GM18951 (cell line): ENCODE results near the gene CYTH4.

Experiments used
- POLR2A ChIP-seq: IDR thresholded peaks from 4 replicates; pipeline ENCODE4 v1.6.1; 2011; ENCODE audit warnings: mild to moderate bottlenecking; ENCODE audit not compliant: insufficient read length, insufficient read depth; ENCODE audit errors: extremely low read depth
- in situ Hi-C: fragments of 300-500 bp; cut with MboI; formaldehyde crosslinking; loops from one replicate; pipeline ENCODE4 v1.12.0; 2022; ENCODE audit warnings: low sequenced_read_pairs, mixed read lengths, inconsistent platforms; ENCODE audit not compliant: unreplicated experiment

CYTH4 gene

GRCh38 chr22:37309211-37310074 is 27.1 kb downstream of the CYTH4 start:
- in situ Hi-C loops = loop anchor here (10.0 kb wide), 1 partner anchor 125 kb away; no protein-coding TSS in a partner anchor
- TF ChIP-seq POLR2A = peak; percentile 47

- in situ Hi-C loops = loop anchor here (10.0 kb wide), 1 partner anchor 125 kb away; no protein-coding TSS in a partner anchor
- no peak for TF ChIP-seq POLR2A
Observed at GRCh38 chr22:37310075-37310606, 27.8 kb downstream of the CYTH4 start.

GRCh38 chr22:37310815-37311595 is 28.7 kb downstream of the CYTH4 start:
- in situ Hi-C loops = loop anchor here (10.0 kb wide), 1 partner anchor 124 kb away; no protein-coding TSS in a partner anchor

GRCh38 chr22:37311761-37312312 is 29.5 kb downstream of the CYTH4 start:
- in situ Hi-C loops = loop anchor here (10.0 kb wide), 1 partner anchor 123 kb away; no protein-coding TSS in a partner anchor
- no peak for TF ChIP-seq POLR2A

More at GRCh38 chr22:37310815-37311595, 28.7 kb downstream of the CYTH4 start:
- no peak for TF ChIP-seq POLR2A

GRCh38 chr22:37312549-37313183 is 30.4 kb downstream of the CYTH4 start:
- in situ Hi-C loops = loop anchor here (10.0 kb wide), 1 partner anchor 122 kb away; no protein-coding TSS in a partner anchor

GRCh38 chr22:37313376-37314314 is 31.3 kb downstream of the CYTH4 start:
- in situ Hi-C loops = loop anchor here (10.0 kb wide), 1 partner anchor 121 kb away; no protein-coding TSS in a partner anchor
- no peak for TF ChIP-seq POLR2A

More at GRCh38 chr22:37312549-37313183, 30.4 kb downstream of the CYTH4 start:
- TF ChIP-seq POLR2A = no peak

- TF ChIP-seq POLR2A = no peak
- in situ Hi-C loops = loop anchor here (10.0 kb wide), 1 partner anchor 120 kb away; no protein-coding TSS in a partner anchor
Observed at GRCh38 chr22:37314315-37315074, 32.2 kb downstream of the CYTH4 start.

GRCh38 chr22:37316405-37316804 is 34.1 kb downstream of the CYTH4 start:
- TF ChIP-seq POLR2A = no peak
- in situ Hi-C loops = loop anchor here (10.0 kb wide), 1 partner anchor 118 kb away; no protein-coding TSS in a partner anchor

- in situ Hi-C loops = loop anchor here (10.0 kb wide), 1 partner anchor 118 kb away; no protein-coding TSS in a partner anchor
- no peak for TF ChIP-seq POLR2A
Observed at GRCh38 chr22:37316875-37317371, 34.6 kb downstream of the CYTH4 start.

GRCh38 chr22:37317698-37318210 is 35.4 kb downstream of the CYTH4 start:
- no peak for TF ChIP-seq POLR2A
- in situ Hi-C loops = loop anchor here (10.0 kb wide), 1 partner anchor 117 kb away; no protein-coding TSS in a partner anchor
